DOHH2 (cell line): Measurements from ENCODE around the gene CD40.

ENCODE experiments used
- H3F3A ChIP-seq: fragments of 200-600 bp; sonication (generic), shearing (Covaris generic); 2 replicates; pipeline ENCODE4 v1.6.0; 2016; ENCODE audit warnings: antibody characterized with exemption, mild to moderate bottlenecking; ENCODE audit not compliant: control insufficient read depth, insufficient read depth
- H3K27ac ChIP-seq: fragments of 200-600 bp; sonication (generic); 2 replicates; pipeline ENCODE4 v1.5.1; 2014; ENCODE audit warnings: low read depth, mild to moderate bottlenecking, low read length, moderate library complexity
- H3K27me3 ChIP-seq: fragments of 200-600 bp; sonication (generic); 2 replicates; pipeline ENCODE4 v1.6.1; 2014; ENCODE audit warnings: mild to moderate bottlenecking, low read length, mixed read lengths; ENCODE audit not compliant: control insufficient read depth
- H3K36me3 ChIP-seq: fragments of 200-600 bp; sonication (generic); 2 replicates; pipeline ENCODE4 v1.6.1; 2014; ENCODE audit warnings: mild to moderate bottlenecking, low read length, moderate library complexity, mixed read lengths; ENCODE audit not compliant: control insufficient read depth
- H3K4me1 ChIP-seq: fragments of 200-600 bp; sonication (generic); 2 replicates; pipeline ENCODE4 v1.6.1; 2014; ENCODE audit warnings: mild to moderate bottlenecking, low read length, mixed read lengths; ENCODE audit not compliant: control insufficient read depth
- H3K4me2 ChIP-seq: fragments of 200-600 bp; sonication (generic); 2 replicates; pipeline ENCODE4 v1.6.0; 2014; ENCODE audit warnings: mild to moderate bottlenecking, low read length, moderate library complexity
- H3K4me3 ChIP-seq: fragments of 200-600 bp; sonication (generic); 2 replicates; pipeline ENCODE4 v1.5.1; 2014; ENCODE audit warnings: mild to moderate bottlenecking, low read length, mixed read lengths
- H3K79me2 ChIP-seq: fragments of 200-600 bp; sonication (generic); 2 replicates; pipeline ENCODE4 v1.6.1; 2014; ENCODE audit warnings: mild to moderate bottlenecking, low read length, mixed read lengths; ENCODE audit not compliant: control insufficient read depth
- H3K9me2 ChIP-seq: fragments of 200-600 bp; sonication (generic); replicated peaks from 2 replicates; pipeline ENCODE4 v1.6.1; 2014; ENCODE audit warnings: mild to moderate bottlenecking, low read length, mixed read lengths; ENCODE audit not compliant: control insufficient read depth
- H3K9me3 ChIP-seq: fragments of 200-600 bp; sonication (generic); 2 replicates; pipeline ENCODE4 v1.6.1; 2014; ENCODE audit warnings: antibody characterized with exemption, low read length, mixed read lengths; ENCODE audit not compliant: control insufficient read depth, insufficient read depth
- H4K20me1 ChIP-seq: fragments of 200-600 bp; sonication (generic); 2 replicates; pipeline ENCODE4 v1.6.0; 2014; ENCODE audit warnings: low read depth, mild to moderate bottlenecking, antibody characterized with exemption, low read length, moderate library complexity; ENCODE audit not compliant: control insufficient read depth, insufficient read depth
- CTCF ChIP-seq: fragments of 200-600 bp; sonication (generic); IDR thresholded peaks from one replicate; pipeline ENCODE4 v1.5.1; 2014; ENCODE audit warnings: antibody characterized with exemption, mild to moderate bottlenecking, low read depth, low read length; ENCODE audit not compliant: poor library complexity, severe bottlenecking
- EZH2phosphoT487 ChIP-seq: fragments of 200-600 bp; sonication (generic); IDR thresholded peaks from 2 replicates; pipeline ENCODE4 v1.6.1; 2017; ENCODE audit warnings: borderline replicate concordance, mild to moderate bottlenecking, antibody characterized with exemption, low read length, moderate library complexity, mixed read lengths

Gene CD40

GRCh38 chr20:46145713-46146112 is 27.6 kb downstream of the CD40 start:
- no peaks in the 10 kb centered on the region for H4K20me1 ChIP-seq
- no peaks in the 10 kb centered on the region for H3K4me1 ChIP-seq
- no peaks in the 10 kb centered on the region for H3K9me3 ChIP-seq
- no peaks in the 10 kb centered on the region for H3K9me2 ChIP-seq
- TF ChIP-seq EZH2phosphoT487 = no peak
- no peak for TF ChIP-seq CTCF
- H3K4me2 ChIP-seq = no peak overlapping the region
- H3K27ac ChIP-seq = no peak overlapping the region
- no peaks in the 10 kb centered on the region for H3K79me2 ChIP-seq
- H3F3A ChIP-seq = no peaks in the 10 kb centered on the region
- H3K4me3 ChIP-seq = no peak overlapping the region
- peaks cover 17% of the 10 kb centered on the region for H3K27me3 ChIP-seq
- no peaks in the 10 kb centered on the region for H3K36me3 ChIP-seq

- H3K9me3 ChIP-seq = no peaks in the 10 kb centered on the region
- no peaks in the 10 kb centered on the region for H4K20me1 ChIP-seq
- H3K4me2 ChIP-seq = no peak overlapping the region
- H3K9me2 ChIP-seq = no peaks in the 10 kb centered on the region
- H3K36me3 ChIP-seq = no peaks in the 10 kb centered on the region
- no peak overlapping the region for H3K4me3 ChIP-seq
- no peaks in the 10 kb centered on the region for H3K79me2 ChIP-seq
- no peaks in the 10 kb centered on the region for H3K27me3 ChIP-seq
- H3K27ac ChIP-seq = no peak overlapping the region
- no peaks in the 10 kb centered on the region for H3K4me1 ChIP-seq
- TF ChIP-seq CTCF (no peak), EZH2phosphoT487 (no peak)
- H3F3A ChIP-seq = no peaks in the 10 kb centered on the region
Observed at GRCh38 chr20:46148313-46149208, 30.4 kb downstream of the CD40 start.

DNA sequence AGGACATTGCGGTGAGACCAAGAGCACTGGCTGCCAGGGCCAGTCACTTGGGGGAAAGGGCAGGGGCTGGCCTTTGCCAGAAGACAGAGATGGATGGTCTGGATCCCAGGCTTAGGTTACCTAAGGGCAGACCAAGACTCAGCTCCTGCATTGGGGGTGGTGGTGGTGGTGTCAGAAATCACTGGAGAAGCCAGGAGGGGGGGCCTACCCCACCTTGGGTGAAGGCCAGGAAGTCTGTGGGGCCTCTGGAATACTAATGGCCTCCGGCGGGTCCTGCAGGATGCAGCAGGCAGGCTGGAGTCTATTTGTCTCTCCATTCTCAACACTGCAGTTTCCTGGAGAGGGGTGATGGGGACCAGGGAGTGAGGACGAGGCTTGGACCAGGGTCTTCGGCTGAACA is 32.8 kb downstream of the CD40 start:
- Histone ChIP-seq H4K20me1 (no peaks in the 10 kb centered on the region), H3K36me3 (no peaks in the 10 kb centered on the region), H3K9me3 (no peaks in the 10 kb centered on the region), H3K27ac (no peak overlapping the region), H3K4me2 (no peak overlapping the region), H3K79me2 (no peaks in the 10 kb centered on the region), H3K27me3 (no peaks in the 10 kb centered on the region), H3K4me1 (no peaks in the 10 kb centered on the region), H3F3A (no peaks in the 10 kb centered on the region), H3K4me3 (no peak overlapping the region), H3K9me2 (no peaks in the 10 kb centered on the region)
- TF ChIP-seq EZH2phosphoT487 (no peak), CTCF (no peak)
